SK-N-SH (cell line): Measurements from ENCODE around the gene NRG3. TPM values are rescaled to one million over a fixed set of nuclear protein-coding genes. Genes with fewer than 3 reads are reported as not detected.

Source experiments
- CTCF ChIA-PET: fragments of 300-600, 350-600 bp; formaldehyde crosslinking; extraction: SDS; loops from one replicate; lab custom pipeline; 2021; lab: Yijun Ruan, JAX
- POLR2A ChIA-PET: fragments of 350-600 bp; sonication (Branson Sonifier 250); formaldehyde crosslinking; extraction: SDS; loops from one replicate; lab custom pipeline; 2020; ENCODE audit warnings: antibody characterized with exemption, inconsistent platforms; lab: Yijun Ruan, JAX
- DNase-seq: peaks from one replicate; pipeline ENCODE4 v3.0.0; 2012
- H2AFZ ChIP-seq: fragments of 200-600 bp; sonication (generic); 2 replicates; pipeline ENCODE4 v1.8.1; 2016; ENCODE audit warnings: antibody characterized with exemption, mild to moderate bottlenecking, low read depth
- H3F3A ChIP-seq: fragments of 200-600 bp; sonication (generic); replicated peaks from 2 replicates; pipeline ENCODE3; 2016; ENCODE audit warnings: antibody characterized with exemption, mild to moderate bottlenecking; ENCODE audit not compliant: insufficient read depth
- H3K27ac ChIP-seq, 2 experiments: fragments of 200-500 bp in 1 of 2; fragments of 200-600 bp in 1 of 2; sonication (Bioruptor generic) in 1 of 2; sonication (generic), shearing (Covaris generic) in 1 of 2; 2 replicates each; pipeline versions ENCODE4 v1.5.1 to v1.6.1; 2014 to 2016; ENCODE audit warnings: low read depth in 2 of 2, inconsistent platforms in 1 of 2, low read length in 1 of 2, mild to moderate bottlenecking in 1 of 2, mixed read lengths in 1 of 2
- H3K27me3 ChIP-seq: fragments of 200-600 bp; sonication (generic), shearing (Covaris generic); 2 replicates; pipeline ENCODE4 v1.6.1; 2016; ENCODE audit warnings: mixed run types; ENCODE audit not compliant: insufficient read depth
- H3K36me3 ChIP-seq, 2 experiments: fragments of 200-500 bp in 1 of 2; fragments of 200-600 bp in 1 of 2; sonication (Bioruptor generic) in 1 of 2; sonication (generic) in 1 of 2; replicated peaks in 1 of 2; 2 replicates each; pipeline versions ENCODE3 to v1.5.1; 2014 to 2016; ENCODE audit warnings: low read length in 1 of 2, mild to moderate bottlenecking in 1 of 2; ENCODE audit not compliant: insufficient read depth in 2 of 2, control insufficient read depth in 1 of 2
- H3K4me1 ChIP-seq, 2 experiments: fragments of 200-500 bp in 1 of 2; fragments of 200-600 bp in 1 of 2; sonication (Bioruptor generic) in 1 of 2; sonication (generic), shearing (Covaris generic) in 1 of 2; 2 replicates each; pipeline versions ENCODE4 v1.5.1 to v1.6.1; 2014 to 2016; ENCODE audit warnings: low read depth in 1 of 2, low read length in 1 of 2, mixed run types in 1 of 2; ENCODE audit not compliant: insufficient read depth in 2 of 2, control insufficient read depth in 1 of 2
- H3K4me2 ChIP-seq: fragments of 200-600 bp; sonication (generic), shearing (Covaris generic); 2 replicates; pipeline ENCODE4 v1.6.1; 2017; ENCODE audit warnings: mixed run types
- H3K4me3 ChIP-seq, 2 experiments: fragments of 200-500 bp in 1 of 2; fragments of 200-600 bp in 1 of 2; sonication (Bioruptor generic) in 1 of 2; sonication (generic), shearing (Covaris generic) in 1 of 2; 2 replicates each; pipeline versions ENCODE4 v1.5.1 to v1.8.1; 2014 to 2016; ENCODE audit warnings: low read depth in 2 of 2, inconsistent platforms in 1 of 2, low read length in 1 of 2, mild to moderate bottlenecking in 1 of 2, mixed read lengths in 1 of 2, moderate library complexity in 1 of 2
- H3K79me2 ChIP-seq: fragments of 200-600 bp; sonication (generic); 2 replicates; pipeline ENCODE4 v1.8.1; 2017; ENCODE audit warnings: mild to moderate bottlenecking; ENCODE audit not compliant: insufficient read depth
- H3K9ac ChIP-seq: fragments of 200-600 bp; sonication (generic); 2 replicates; pipeline ENCODE4 v1.6.1; 2017; ENCODE audit warnings: mixed run types
- H3K9me2 ChIP-seq: fragments of 200-600 bp; sonication (generic); 2 replicates; pipeline ENCODE4 v1.6.1; 2017; ENCODE audit warnings: mixed run types
- H3K9me3 ChIP-seq: fragments of 200-600 bp; sonication (generic); 2 replicates; pipeline ENCODE4 v1.6.1; 2017; ENCODE audit warnings: mixed run types, mild to moderate bottlenecking, moderate library complexity
- H4K20me1 ChIP-seq: fragments of 200-600 bp; sonication (generic); 2 replicates; pipeline ENCODE4 v1.6.1; 2017; ENCODE audit warnings: mild to moderate bottlenecking, mixed run types; ENCODE audit not compliant: insufficient read depth
- CHD2 ChIP-seq: fragments of 150-350 bp; IDR thresholded peaks from 2 replicates; pipeline ENCODE4 v1.6.1; 2018; ENCODE audit warnings: low read length; ENCODE audit not compliant: partially characterized antibody
- CTCF ChIP-seq: fragments of 200-600 bp; sonication (generic); IDR thresholded peaks from 2 replicates; pipeline ENCODE4 v1.6.1; 2017; ENCODE audit warnings: antibody characterized with exemption, mild to moderate bottlenecking, moderate library complexity
- ELF1 ChIP-seq: IDR thresholded peaks from 2 replicates; pipeline ENCODE4 v1.4.0; 2012
- EZH2phosphoT487 ChIP-seq: fragments of 200-600 bp; sonication (generic); IDR thresholded peaks from 2 replicates; pipeline ENCODE4 v1.6.1; 2017; ENCODE audit warnings: low read depth, mixed run types, mild to moderate bottlenecking, antibody characterized with exemption, moderate library complexity, borderline replicate concordance
- FOXM1 ChIP-seq: IDR thresholded peaks from 2 replicates; pipeline ENCODE4 v1.4.0; 2012; ENCODE audit warnings: low read depth, mild to moderate bottlenecking
- GABPA ChIP-seq: IDR thresholded peaks from 2 replicates; pipeline ENCODE4 v1.4.0; 2012; ENCODE audit warnings: low read depth, mild to moderate bottlenecking
- NFIC ChIP-seq: IDR thresholded peaks from 2 replicates; pipeline ENCODE4 v1.4.0; 2012; ENCODE audit warnings: borderline replicate concordance
- RFX5 ChIP-seq: IDR thresholded peaks from 2 replicates; pipeline ENCODE4 v1.6.1; 2012; ENCODE audit warnings: mild to moderate bottlenecking, improper control_type of control experiment, low read length
- TCF12 ChIP-seq: IDR thresholded peaks from 2 replicates; pipeline ENCODE4 v1.4.0; 2012
- TEAD4 ChIP-seq: IDR thresholded peaks from 2 replicates; pipeline ENCODE4 v1.4.0; 2012; ENCODE audit warnings: mild to moderate bottlenecking, borderline replicate concordance; ENCODE audit not compliant: insufficient read depth
- USF2 ChIP-seq: fragments of 150-350 bp; IDR thresholded peaks from 2 replicates; pipeline ENCODE4 v1.6.1; 2017; ENCODE audit warnings: antibody characterized with exemption, low read length, low read depth, borderline replicate concordance
- WGBS: methylation state at CpG from one replicate; pipeline ENCODE4 v1.1.6; 2017; ENCODE audit warnings: low lambda C conversion rate; 5-methylcytosine and 5-hydroxymethylcytosine counted together
- polyA plus RNA-seq, 3 experiments: library from polyadenylated mRNA; depleted of rRNA; stranded (reverse); fragments of >200 nt; gene quantifications; 2 replicates each; pipeline ENCODE4 v1.2.3, GENCODE V29; 2012
- TF ChIP-seq, protein P1 (sequence below): IDR thresholded peaks from 2 replicates; pipeline ENCODE4 v1.4.0; 2012; ENCODE audit warnings: low read depth, borderline replicate concordance
- TF ChIP-seq, protein P2 (sequence below): IDR thresholded peaks from 2 replicates; pipeline ENCODE4 v1.6.1; 2012; ENCODE audit warnings: mild to moderate bottlenecking, low read depth, low read length, moderate library complexity

The NRG3 gene
- polyA plus RNA-seq, 1 of the 3 experiments (the other 2 are of a cell fraction), result 0.03 TPM

GRCh38 chr10:81894616-81895015 lies 19.6 kb downstream of the NRG3 start:
- H3K36me3 ChIP-seq, result no peaks in the 10 kb centered on the region
- POLR2A ChIA-PET, result no interaction called here
- H3K27me3 ChIP-seq, result no peaks in the 10 kb centered on the region
- WGBS, result 33% methylated on average over 6 of the region's 8 CpGs
- no peaks in the 10 kb centered on the region for H3F3A ChIP-seq
- no peak for TF ChIP-seq ELF1
- TF ChIP-seq EZH2phosphoT487, result no peak
- TF ChIP-seq TEAD4, result no peak
- TF ChIP-seq USF2, result no peak
- no peak for TF ChIP-seq CTCF
- TF ChIP-seq TCF12, result no peak
- TF ChIP-seq, protein P1, sequence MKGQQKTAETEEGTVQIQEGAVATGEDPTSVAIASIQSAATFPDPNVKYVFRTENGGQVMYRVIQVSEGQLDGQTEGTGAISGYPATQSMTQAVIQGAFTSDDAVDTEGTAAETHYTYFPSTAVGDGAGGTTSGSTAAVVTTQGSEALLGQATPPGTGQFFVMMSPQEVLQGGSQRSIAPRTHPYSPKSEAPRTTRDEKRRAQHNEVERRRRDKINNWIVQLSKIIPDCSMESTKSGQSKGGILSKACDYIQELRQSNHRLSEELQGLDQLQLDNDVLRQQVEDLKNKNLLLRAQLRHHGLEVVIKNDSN, result no peak
- TF ChIP-seq FOXM1, result no peak
- TF ChIP-seq RFX5, result no peak
- no peak for TF ChIP-seq CHD2
- TF ChIP-seq NFIC, result no peak
- TF ChIP-seq, protein P2, sequence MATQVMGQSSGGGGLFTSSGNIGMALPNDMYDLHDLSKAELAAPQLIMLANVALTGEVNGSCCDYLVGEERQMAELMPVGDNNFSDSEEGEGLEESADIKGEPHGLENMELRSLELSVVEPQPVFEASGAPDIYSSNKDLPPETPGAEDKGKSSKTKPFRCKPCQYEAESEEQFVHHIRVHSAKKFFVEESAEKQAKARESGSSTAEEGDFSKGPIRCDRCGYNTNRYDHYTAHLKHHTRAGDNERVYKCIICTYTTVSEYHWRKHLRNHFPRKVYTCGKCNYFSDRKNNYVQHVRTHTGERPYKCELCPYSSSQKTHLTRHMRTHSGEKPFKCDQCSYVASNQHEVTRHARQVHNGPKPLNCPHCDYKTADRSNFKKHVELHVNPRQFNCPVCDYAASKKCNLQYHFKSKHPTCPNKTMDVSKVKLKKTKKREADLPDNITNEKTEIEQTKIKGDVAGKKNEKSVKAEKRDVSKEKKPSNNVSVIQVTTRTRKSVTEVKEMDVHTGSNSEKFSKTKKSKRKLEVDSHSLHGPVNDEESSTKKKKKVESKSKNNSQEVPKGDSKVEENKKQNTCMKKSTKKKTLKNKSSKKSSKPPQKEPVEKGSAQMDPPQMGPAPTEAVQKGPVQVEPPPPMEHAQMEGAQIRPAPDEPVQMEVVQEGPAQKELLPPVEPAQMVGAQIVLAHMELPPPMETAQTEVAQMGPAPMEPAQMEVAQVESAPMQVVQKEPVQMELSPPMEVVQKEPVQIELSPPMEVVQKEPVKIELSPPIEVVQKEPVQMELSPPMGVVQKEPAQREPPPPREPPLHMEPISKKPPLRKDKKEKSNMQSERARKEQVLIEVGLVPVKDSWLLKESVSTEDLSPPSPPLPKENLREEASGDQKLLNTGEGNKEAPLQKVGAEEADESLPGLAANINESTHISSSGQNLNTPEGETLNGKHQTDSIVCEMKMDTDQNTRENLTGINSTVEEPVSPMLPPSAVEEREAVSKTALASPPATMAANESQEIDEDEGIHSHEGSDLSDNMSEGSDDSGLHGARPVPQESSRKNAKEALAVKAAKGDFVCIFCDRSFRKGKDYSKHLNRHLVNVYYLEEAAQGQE, result no peak
- TF ChIP-seq GABPA, result no peak
- CTCF ChIA-PET, result no interaction called here
- no peak for DNase-seq
- H4K20me1 ChIP-seq, result no peaks in the 10 kb centered on the region
- no peak overlapping the region for H3K4me2 ChIP-seq
- H3K9ac ChIP-seq, result no peak overlapping the region
- no peaks in the 10 kb centered on the region for H3K79me2 ChIP-seq
- H3K4me3 ChIP-seq, result no peak overlapping the region
- no peaks in the 10 kb centered on the region for H3K9me2 ChIP-seq
- H3K4me1 ChIP-seq, result no peaks in the 10 kb centered on the region
- no peak overlapping the region for H2AFZ ChIP-seq
- no peaks in the 10 kb centered on the region for H3K9me3 ChIP-seq
- no peak overlapping the region for H3K27ac ChIP-seq
